ENCODE data around the gene NECTIN1.

DNA sequence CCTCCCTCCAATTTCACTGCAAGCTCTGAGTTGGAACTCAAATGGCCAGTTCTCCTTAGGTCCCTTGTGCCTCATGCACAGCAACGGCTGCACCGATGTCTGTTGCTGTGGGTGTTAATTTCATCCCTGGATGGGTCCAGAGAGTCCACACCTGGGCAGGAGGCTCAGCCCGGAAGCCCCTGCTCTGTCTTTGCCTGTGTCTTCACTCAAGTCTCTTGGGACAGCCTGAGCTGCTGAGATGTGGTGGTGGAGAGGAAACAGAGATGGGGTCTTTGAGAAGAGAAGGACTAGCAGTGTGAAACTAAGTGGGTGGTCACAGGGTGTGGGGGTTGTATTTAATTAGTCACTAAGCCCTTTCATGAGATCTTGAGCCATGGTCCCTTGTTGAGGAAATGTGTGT is 109.3 kb downstream of the NECTIN1 start:
- no peak for TF ChIP-seq SMAD1 (CRISPR knock-in tag; IDR thresholded peaks at IDR 0.05; ENCODE audit: borderline replicate concordance, low read depth)
- no peak for TF ChIP-seq ZNF3 (CRISPR knock-in tag; IDR thresholded peaks at IDR 0.05)

Data from HepG2 (cell line).